ENCODE measurements around the gene GRIA2.

DNA sequence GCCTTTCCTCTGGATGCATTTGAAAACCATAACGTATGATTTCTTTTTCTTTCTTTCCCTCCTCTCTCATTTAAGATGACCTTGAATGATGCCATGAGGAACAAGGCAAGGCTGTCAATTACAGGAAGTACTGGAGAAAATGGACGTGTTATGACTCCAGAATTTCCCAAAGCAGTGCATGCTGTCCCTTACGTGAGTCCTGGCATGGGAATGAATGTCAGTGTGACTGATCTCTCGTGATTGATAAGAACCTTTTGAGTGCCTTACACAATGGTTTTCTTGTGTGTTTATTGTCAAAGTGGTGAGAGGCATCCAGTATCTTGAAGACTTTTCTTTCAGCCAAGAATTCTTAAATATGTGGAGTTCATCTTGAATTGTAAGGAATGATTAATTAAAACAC, 142.8 kb downstream of the GRIA2 start:
- TF ChIP-seq ZNF660 (tag by site-specific recombination; IDR thresholded peaks at IDR 0.05) (no peak), CTCF (tag by site-specific recombination; IDR thresholded peaks at IDR 0.05) (no peak), YY1 (tag by site-specific recombination; IDR thresholded peaks at IDR 0.05) (no peak), SALL2 (tag by site-specific recombination; IDR thresholded peaks at IDR 0.05; ENCODE audit: borderline replicate concordance) (no peak), ZNF24 (tag by site-specific recombination; IDR thresholded peaks at IDR 0.05) (no peak), ZBTB49 (tag by site-specific recombination; IDR thresholded peaks at IDR 0.05; ENCODE audit: low read depth) (no peak), ZNF138 (tag by site-specific recombination; IDR thresholded peaks at IDR 0.05; ENCODE audit: borderline replicate concordance) (no peak), ZNF274 (IDR thresholded peaks at IDR 0.05; ENCODE audit: low read length) (no peak), ZNF274 (tag by site-specific recombination; IDR thresholded peaks at IDR 0.05; ENCODE audit: borderline replicate concordance) (no peak), REST (tag by site-specific recombination; IDR thresholded peaks at IDR 0.05) (no peak), REPIN1 (tag by site-specific recombination; IDR thresholded peaks at IDR 0.05; ENCODE audit: low read depth) (no peak), ZNF10 (tag by site-specific recombination; IDR thresholded peaks at IDR 0.05) (no peak), RBAK (tag by site-specific recombination; IDR thresholded peaks at IDR 0.05) (no peak)
- TF ChIP-seq, protein P1, sequence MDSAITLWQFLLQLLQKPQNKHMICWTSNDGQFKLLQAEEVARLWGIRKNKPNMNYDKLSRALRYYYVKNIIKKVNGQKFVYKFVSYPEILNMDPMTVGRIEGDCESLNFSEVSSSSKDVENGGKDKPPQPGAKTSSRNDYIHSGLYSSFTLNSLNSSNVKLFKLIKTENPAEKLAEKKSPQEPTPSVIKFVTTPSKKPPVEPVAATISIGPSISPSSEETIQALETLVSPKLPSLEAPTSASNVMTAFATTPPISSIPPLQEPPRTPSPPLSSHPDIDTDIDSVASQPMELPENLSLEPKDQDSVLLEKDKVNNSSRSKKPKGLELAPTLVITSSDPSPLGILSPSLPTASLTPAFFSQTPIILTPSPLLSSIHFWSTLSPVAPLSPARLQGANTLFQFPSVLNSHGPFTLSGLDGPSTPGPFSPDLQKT (IDR thresholded peaks at IDR 0.05; ENCODE audit: borderline replicate concordance, low read depth, low read length), result no peak
- TF ChIP-seq, protein P2, sequence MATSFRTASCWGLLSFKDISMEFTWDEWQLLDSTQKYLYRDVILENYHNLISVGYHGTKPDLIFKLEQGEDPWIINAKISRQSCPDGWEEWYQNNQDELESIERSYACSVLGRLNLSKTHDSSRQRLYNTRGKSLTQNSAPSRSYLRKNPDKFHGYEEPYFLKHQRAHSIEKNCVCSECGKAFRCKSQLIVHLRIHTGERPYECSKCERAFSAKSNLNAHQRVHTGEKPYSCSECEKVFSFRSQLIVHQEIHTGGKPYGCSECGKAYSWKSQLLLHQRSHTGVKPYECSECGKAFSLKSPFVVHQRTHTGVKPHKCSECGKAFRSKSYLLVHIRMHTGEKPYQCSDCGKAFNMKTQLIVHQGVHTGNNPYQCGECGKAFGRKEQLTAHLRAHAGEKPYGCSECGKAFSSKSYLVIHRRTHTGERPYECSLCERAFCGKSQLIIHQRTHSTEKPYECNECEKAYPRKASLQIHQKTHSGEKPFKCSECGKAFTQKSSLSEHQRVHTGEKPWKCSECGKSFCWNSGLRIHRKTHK (tag by site-specific recombination; IDR thresholded peaks at IDR 0.05), result no peak

Measured in HEK293 (cell line).